B cell (primary cell): Measurements from ENCODE around the gene REL.

Experiments
- CTCF ChIP-seq: fragments of 200-600 bp; IDR thresholded peaks from one replicate; pipeline ENCODE4 v1.8.0; 2022; ENCODE audit warnings: antibody characterized with exemption, mild to moderate bottlenecking
- EZH2 ChIP-seq: IDR thresholded peaks from 2 replicates; pipeline ENCODE4 v1.6.1; 2012; ENCODE audit warnings: borderline replicate concordance, low read depth, mild to moderate bottlenecking, moderate library complexity, low read length; ENCODE audit not compliant: insufficient read depth, poor library complexity, severe bottlenecking

- TF ChIP-seq CTCF, result no peak
- no peak for TF ChIP-seq EZH2
These were observed 55.4 kb downstream of the REL start for GRCh38 chr2:60936757-60937156.
